Measurements from ENCODE around the gene SMIM12. TPM values are rescaled to one million over a fixed set of nuclear protein-coding genes. Genes with fewer than 3 reads are reported as not detected.

SMIM12 gene, protein sequence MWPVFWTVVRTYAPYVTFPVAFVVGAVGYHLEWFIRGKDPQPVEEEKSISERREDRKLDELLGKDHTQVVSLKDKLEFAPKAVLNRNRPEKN
- total RNA-seq: 10 to 100 TPM; 73.8 to 75.2 TPM

DNA sequence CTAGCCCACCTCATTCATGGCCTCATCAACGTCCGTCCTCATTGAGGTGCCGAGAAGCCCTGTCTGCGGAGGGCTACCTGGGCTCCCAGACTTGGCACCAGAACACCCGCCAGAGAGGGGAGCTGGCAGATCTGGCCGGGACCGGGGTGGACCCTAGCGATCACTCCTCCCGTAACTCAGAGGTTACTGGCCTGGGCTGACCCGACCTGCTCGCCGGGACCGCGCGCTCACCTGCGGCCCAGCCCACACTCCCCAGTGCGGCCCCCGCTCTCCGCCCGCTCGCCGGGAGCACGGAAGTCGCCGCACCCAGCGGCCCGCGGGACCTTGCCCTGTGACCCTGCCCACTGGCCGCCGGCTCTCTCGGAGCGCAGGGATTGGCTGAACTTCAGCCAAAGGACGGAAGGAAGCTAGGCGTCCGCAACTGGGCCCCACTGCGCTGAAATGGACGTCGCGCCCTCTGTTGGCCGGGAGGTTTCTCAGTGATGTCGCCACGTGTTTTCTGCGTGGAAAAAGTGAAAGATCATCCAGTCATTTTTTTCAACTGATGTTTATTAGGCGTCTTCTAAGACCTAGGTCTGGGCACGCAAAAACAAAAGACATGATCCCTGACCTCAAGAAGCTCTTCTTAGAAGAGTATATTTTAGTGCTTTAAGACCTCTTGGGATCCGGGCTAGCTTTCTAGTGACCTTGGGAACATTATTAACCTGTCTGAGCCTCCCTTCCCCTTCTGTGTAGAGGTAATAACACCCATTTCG is at the start of gene SMIM12:
Gene SMIM12 (minus strand): TSS at position 304 of the 755 bp plus-strand sequence. CDS start 3,772 bp downstream, outside the sequence.
- ChIA-PET CTCF (interaction anchor here (1.5 to 2.3 kb wide), 2 partner anchors 9 to 73 kb away, joined by 8 to 13 read pairs; no protein-coding TSS in a partner anchor), POLR2A (interaction anchor here (0.6 to 1.6 kb wide), 8 partner anchors 11 to 325 kb away, joined by 3 to 7 read pairs (median 3); partner anchors contain the start of gene TMEM35B)

DNA sequence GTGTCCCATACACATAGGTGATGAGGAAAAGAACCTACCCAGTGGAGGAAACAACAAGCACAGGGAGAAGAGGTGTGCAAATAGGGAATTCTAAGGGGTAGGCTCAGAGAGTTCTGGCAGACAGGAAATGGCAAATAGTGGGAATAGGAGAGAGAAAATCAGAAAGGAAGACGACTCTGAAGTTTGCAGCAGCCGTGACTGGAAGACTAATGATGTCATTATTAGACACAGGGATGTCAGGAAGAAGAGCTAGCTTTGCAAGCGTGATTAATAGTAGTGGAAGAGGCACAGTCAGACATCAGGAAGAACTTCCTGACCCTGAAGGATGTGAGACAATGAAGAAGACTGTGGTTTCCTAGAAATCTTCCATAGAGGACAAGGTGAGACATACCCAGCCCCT is 48.8 kb upstream of the SMIM12 start:
- ChIA-PET POLR2A (no interaction called here), CTCF (no interaction called here)

DNA sequence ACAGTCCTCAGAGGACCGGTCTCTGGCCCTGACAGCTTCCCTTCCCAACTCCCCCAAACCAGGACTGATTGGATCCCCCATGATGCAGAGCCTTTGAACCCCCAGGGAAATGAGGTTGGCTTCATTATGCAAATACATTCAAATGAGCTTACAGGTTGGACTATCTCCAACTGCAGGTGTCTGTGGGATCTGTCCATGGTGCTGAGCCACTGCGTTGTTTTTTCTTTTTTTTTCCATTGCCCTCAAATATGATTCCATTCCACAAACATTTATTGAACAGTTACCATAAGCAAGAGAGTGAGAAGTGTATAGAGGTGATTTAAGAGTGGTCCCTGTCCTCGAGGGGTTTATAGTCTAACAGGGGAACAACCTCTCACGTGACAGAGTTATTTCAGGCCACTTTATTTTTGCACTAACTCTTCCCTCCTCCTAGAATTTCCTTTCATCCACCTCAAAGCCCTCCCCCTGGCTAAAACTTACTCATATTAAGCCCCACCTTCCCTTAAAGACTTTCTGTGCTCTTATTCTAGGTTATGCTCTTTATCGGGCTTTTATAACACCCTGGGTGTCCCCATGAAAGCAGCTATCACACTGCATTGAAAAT is 48.0 kb upstream of the SMIM12 start:
- ChIA-PET POLR2A (no interaction called here), CTCF (no interaction called here)

DNA sequence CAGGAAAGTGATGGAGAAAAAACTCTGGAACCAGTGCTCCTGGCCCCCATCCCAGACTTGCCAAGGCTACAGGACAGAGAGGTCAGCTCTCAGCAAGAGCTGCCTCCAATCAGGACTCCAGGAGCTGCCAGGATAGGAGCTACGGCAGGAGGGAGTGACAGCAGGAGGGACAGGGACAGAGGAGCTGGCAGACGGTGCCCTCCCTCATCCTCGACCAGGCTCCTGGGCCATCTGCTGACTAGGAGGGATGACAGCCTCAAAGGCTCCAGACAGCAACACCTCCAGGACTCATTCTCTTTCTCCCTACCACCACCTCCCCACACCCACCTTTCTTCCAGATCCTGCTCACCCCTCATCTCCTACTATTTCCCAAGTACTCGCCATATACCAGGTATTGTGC is 47.2 kb upstream of the SMIM12 start:
- ChIA-PET CTCF (no interaction called here), POLR2A (no interaction called here)

DNA sequence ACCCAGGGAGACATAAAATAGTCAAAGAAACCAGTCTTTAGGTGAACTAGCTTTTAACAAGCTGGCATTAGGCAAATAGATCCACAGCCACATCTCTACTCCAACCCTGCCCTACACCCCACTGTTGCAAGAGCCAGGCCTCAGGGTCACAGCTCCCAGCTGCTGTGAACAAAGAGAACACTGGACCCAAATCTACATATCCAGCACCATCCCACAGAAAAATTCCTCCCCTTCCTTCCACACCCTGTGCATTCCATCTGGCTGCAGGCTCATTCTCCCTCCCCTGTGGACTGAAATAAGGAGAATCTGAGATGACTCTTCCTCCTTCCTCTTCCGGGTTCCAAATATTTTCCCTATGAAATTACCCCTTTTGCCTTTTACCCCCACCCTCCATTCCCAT is 46.7 kb upstream of the SMIM12 start:
- ChIA-PET CTCF (no interaction called here), POLR2A (no interaction called here)

DNA sequence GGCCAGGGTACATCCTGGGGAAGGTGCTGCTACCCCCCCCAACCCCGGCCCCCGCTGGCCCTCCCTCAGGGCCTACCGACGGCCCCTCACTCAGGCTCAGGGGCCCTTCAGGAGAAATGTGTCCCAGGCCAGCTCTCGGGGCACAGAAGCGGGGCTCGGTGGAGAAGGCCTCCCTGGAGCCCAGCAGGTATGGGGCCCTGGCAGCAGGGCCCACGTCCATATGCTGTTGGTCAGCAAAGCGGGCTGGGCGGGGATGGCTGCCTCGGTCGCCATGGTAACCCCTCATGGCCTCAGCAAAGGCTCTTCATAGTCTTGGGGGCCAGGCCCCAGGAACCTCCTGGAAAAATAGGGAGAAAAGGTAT is 45.5 kb upstream of the SMIM12 start:
- CTCF ChIA-PET: no interaction called here

DNA sequence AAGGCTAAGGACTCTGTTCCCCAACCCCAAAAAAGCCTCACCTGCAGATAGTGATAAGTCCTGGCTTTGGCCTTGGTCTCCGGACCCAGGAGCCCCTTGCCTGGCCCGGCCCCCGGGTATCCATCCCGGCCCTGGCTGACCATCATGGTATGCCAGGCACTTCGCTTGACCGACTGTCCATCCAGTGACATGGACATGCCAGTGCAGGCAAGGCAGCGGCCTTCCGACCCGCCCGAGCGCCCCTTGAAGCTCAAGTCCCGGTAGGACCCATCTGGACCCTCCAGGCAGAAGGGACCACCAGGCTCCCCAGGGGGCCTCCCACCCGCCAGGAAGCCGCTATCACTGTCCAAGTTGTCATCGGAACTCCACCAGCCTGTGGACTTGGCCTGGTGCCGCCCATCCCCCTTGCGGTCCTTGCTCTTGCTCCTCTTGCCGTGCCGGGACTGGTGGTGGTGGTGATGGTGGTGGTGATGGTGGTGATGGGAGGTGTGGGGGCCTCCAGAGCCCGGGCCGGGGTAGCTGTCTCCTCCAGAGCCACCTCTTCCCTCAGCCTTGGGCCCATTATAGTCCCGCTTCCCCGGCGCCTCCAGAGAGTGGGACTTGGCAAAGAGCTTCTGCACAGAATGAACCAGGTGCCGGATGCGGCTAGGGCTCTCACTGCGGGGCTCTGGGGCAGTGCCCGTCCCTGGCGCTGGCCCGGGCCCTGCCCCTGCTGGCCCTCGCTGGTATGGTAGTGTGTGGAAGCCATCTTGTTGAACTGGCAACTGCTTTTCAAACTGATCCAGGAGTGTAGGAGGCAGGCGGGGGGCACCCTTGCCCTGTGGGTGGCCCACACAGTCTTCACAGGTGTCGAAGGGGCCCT is 44.9 kb upstream of the SMIM12 start:
- POLR2A ChIA-PET: no interaction called here
- CTCF ChIA-PET: interaction anchor here (1.6 kb wide), 1 partner anchor 23 kb away, joined by 3 read pairs; no protein-coding TSS in a partner anchor

More for the DNA sequence above, 45.5 kb upstream of the SMIM12 start:
- POLR2A ChIA-PET: no interaction called here

DNA sequence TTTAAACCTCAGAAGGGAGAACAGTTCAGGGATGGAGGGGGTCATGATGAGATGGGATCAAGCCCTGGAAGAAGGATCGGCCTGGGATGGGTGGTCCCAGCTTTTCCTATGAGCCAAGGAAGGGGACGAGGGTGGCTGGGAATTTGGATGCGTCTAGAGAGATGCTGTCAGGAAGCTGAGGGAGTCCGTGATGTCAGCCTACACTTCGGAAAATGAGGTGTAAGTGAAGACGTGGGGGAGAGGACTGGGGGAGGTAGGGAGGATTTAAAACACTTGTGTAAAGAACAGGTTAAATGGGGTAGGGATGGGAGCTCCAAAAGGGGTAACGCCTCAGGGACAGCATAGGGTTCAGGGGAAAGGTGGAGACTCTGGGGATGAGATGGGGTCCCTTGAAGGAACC is 42.4 kb upstream of the SMIM12 start:
- CTCF ChIA-PET: no interaction called here
- POLR2A ChIA-PET: no interaction called here

DNA sequence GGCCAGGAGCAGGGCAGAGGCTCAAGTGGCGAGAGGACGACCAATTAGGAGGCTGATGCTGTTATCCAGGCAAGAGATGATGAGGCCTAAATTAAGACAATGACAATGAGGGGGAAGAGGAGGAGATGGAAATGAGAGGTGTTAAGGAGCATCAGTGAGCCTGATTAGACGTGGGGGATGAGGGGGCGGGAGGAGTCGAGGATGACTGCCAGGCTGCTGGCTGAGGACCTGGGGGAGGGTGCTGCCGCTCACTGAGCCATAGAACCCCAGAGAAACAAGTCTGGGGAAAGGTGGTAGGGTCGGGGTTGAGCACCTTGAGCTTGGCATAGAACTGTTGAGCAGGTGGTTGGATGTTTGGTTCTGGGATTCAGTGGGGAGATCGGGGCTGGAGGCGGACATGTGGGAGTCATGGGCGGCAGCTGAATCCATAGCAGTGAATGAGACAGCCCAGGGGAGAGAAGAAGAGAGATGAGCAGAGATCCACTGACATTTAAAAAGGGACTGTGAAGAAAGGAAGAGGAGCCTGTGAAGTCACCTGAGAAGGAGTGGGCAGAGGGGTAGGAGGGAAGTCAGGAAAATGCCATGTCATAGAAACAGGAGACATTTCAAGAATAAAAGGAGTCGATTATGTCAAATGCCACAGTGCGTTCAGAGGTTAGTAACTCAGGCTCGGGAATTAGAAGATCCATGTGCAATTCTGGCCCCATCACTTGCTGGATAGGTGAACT is 41.4 kb upstream of the SMIM12 start:
- POLR2A ChIA-PET: no interaction called here
- CTCF ChIA-PET: no interaction called here

DNA sequence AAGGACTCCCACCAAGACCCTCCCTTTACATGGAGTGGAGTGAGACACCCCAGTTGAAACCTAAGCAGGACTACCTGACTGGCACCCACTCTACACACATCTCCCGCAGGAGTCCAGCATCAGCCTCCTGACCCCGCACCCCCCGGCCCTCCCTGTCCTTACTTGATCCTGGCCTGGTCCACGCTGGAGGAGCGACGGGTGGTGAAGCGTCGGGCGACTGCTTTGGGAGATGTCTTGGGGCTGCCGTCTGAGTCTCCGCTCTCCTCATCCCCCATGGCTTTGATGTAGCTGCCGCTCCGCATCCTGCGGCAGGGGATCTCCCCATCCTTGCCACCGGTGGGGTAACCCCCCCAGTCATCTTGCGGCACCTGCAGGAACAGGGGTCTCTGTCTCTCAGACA is 40.4 kb upstream of the SMIM12 start:
- CTCF ChIA-PET: no interaction called here
- POLR2A ChIA-PET: no interaction called here

DNA sequence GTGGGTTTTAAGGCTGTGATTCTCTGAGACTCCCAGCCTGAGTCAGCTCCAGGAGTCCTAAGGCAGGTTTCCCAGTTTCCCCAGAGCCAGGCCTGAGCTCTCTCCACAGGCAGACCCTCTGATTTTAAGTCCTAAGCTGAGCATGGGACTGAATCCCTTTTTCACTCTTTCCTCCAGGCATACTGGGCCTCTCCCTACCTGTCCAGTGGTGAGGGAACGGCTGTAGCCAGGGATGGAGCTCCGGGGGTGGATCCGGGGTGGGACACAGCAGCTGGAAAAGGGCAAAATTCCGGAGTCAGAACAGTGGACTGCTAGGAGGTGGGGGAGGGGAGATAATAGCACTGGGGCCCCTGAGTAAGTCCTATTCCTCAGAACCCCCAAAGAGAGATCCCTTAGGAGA is 39.9 kb upstream of the SMIM12 start:
- ChIA-PET CTCF (no interaction called here), POLR2A (no interaction called here)

DNA sequence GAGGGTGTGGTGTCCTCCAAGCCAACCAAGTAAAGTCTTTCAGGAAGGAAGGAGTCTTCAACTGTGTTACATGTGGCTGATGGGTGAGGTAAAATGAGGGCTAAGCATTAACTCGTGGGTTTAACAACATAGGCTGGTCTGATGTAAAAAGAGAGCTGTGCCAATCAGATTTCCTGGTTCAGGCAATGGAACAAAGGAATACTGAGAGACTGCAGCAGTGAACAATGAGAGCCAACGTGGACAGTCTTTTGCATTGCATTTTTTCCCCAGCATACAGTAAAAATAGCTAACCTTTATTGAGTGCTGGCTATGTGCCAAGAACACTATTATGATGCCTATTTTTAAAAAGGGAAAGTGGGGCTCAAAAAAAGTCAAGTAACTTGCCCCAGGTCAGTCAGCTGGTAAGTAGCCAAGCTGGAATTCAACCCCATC is 38.8 kb upstream of the SMIM12 start:
- POLR2A ChIA-PET: no interaction called here

DNA sequence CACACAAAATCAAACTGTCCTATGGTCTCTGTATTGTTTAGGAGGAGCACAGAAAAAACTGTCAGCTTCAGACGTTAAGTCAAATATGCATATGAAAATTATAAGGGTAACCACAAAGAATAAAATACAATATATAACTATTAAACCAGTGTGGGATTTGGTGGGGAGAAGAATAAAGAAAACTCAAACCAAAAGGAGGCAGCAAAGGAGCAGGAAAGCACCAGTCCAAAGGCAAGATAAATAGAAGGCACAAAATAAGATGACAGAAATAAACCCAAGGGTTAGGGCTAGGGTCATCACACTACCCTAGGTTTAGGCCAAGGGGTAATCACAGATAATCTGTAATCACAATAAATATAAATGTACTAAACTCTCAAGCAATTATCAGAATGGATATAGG is 37.1 kb upstream of the SMIM12 start:
- POLR2A ChIA-PET: no interaction called here
- CTCF ChIA-PET: no interaction called here

More for the DNA sequence above, 38.8 kb upstream of the SMIM12 start:
- CTCF ChIA-PET: no interaction called here

DNA sequence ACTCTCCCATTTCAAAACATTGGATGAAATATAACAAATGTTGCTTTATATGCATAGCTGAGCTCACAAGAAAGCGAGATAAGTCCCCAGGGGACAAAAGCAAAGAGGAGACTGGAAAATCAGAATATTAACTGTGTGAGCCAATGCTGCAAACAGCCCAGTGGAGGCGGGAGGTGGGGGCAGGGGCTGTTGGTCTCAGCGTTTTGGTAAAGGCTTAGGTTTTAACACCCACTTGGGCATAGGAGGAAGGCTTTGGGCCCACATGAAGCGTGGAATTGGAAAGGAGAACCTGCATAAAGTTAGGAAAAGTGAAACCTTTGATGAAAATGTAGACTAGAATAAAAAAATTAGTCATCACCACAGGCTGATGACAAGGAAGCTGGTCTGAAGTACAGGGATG is 30.2 kb upstream of the SMIM12 start:
- ChIA-PET CTCF (interaction anchor here (0.9 kb wide), 1 partner anchor 23 kb away, joined by 3 read pairs; no protein-coding TSS in a partner anchor), POLR2A (no interaction called here)

DNA sequence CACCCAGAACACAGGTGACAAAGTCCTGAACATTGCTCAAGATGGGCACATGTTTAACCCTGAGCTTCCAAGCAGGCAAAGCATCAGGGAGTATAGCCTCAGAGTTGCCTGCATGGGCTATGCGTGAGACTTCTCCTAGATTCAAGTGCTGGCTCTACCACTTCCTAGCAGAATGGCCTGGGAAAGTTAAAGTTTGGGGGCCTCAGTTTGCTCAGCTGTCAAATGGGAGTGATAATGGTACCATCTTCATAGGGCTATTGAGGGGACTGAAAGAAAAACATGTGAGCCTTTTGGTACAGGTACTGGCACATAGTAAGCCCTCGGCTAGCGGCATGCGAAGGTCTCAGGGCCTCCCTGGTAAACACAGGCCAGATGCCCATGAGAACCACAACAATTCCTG is 28.0 kb upstream of the SMIM12 start:
- CTCF ChIA-PET: no interaction called here

DNA sequence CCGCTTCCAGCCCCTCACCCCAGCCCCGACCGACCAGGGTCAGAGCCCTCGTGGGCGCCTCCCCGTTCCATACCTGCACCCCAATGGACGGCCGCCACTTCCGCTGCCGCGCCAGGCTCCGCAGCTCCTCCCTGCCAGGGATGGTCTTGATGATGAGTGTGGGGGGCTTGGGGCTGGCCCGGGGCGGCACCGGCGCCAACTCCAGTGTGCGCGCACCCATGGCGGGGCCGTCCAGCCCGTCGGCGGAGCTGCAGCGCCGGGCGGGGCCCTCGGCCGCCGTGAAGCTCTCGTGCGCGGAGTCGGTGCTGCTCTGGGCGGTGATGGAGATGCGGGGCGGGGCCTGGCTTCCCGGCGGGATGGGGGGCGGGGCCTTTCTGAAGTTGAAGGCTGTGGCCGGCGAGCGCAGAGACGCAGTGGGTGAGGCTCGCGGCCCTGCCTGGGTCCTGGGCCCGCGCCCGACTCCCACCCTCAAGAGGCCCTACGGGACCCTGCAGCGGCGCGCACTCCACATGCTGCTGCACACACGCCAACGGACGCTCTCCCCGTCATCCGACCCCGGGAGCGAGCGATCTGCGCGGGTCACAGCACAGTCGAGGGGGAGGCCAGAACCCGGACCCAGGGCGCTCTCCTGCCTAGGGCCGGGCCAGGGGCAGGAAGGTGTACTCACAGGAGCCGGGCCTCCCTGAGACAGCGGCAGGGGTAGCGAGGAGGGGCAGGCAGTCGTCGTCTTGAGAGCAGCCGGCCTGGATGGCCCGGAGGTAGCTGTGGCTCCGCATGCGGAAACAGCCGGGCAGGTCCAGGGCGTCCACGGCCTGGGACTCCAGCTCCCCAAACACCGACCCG is 26.1 kb upstream of the SMIM12 start:
- CTCF ChIA-PET: interaction anchor here (0.7 to 1.4 kb wide), 2 partner anchors 14 to 143 kb away, joined by 3 read pairs; no protein-coding TSS in a partner anchor
- POLR2A ChIA-PET: interaction anchor here (1.1 kb wide), 1 partner anchor 26 kb away, joined by 3 read pairs; the partner anchor contains the start of gene SMIM12

More for the DNA sequence above, 28.0 kb upstream of the SMIM12 start:
- POLR2A ChIA-PET: no interaction called here

DNA sequence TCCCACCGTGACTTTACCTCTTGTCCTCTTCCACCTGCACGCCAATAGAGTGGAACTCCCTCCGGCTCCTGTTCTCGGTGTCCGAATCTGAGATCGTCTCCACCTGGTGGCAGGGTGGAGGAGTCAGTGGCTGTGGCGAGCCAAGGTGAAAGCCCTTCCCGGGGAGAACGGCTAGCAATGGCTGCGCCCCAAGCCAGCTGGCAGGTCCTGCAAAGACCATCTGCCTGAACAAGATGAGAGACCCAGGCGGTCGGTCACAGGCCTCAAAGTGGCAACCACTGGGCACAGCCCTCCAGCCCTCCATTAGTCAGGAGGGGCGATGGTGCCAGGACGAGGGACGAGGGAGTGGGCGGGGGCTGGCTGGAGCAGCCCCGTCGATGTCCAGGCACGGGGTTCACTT is 25.4 kb upstream of the SMIM12 start:
- CTCF ChIA-PET: interaction anchor here (0.7 to 1.4 kb wide), 2 partner anchors 14 to 142 kb away, joined by 3 read pairs; no protein-coding TSS in a partner anchor
- POLR2A ChIA-PET: no interaction called here

DNA sequence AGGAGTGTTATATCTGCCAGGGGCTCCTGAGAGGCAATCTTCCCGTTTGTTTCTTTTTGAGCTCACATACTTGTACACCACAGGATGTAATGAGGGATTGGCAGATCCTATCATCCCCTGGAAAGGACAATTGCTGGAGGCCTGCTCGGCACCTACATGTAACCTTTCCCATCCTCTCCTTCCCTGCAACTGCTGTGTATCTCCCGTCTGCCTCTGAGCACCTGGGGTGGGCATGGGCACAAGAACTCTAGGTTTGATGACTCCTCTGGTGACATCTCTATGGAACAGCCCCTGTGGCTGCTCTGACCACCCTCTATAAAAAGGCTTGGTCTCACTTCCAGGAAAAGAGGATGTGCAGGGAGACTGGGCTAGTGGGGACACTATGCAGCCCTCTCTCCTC is 25.0 kb upstream of the SMIM12 start:
- CTCF ChIA-PET: no interaction called here

DNA sequence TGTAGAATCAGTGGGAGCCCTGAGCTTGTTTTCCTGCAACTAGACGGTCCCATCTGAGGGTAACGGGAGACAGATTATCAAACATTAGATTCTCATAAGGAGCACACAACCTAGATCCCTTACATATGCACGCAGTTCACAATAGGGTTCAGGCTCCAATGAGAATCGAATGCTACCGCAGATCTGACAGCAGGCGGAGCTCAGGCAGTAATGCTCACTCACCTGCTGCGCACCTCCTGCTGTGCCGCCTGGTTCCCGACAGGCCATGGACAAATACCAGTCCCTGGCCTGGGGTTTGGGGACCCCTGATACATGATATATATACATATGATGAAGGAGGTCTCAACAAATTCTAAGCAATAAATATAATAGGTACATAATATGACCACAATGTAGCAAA is 19.7 kb upstream of the SMIM12 start:
- ChIA-PET POLR2A (no interaction called here), CTCF (no interaction called here)

More for the DNA sequence above, 25.0 kb upstream of the SMIM12 start:
- POLR2A ChIA-PET: no interaction called here

All from activated CD8-positive, alpha-beta memory T cell treated with anti-CD3 and anti-CD28 coated beads for 36 hours (primary cell).